ENCODE data around the gene CD86.
"Not testable (repeated sequence)": the region's sequence is repeated elsewhere in the genome, so short reads cannot be mapped to it uniquely, and the experiment has no call there.

The CD86 gene

DNA sequence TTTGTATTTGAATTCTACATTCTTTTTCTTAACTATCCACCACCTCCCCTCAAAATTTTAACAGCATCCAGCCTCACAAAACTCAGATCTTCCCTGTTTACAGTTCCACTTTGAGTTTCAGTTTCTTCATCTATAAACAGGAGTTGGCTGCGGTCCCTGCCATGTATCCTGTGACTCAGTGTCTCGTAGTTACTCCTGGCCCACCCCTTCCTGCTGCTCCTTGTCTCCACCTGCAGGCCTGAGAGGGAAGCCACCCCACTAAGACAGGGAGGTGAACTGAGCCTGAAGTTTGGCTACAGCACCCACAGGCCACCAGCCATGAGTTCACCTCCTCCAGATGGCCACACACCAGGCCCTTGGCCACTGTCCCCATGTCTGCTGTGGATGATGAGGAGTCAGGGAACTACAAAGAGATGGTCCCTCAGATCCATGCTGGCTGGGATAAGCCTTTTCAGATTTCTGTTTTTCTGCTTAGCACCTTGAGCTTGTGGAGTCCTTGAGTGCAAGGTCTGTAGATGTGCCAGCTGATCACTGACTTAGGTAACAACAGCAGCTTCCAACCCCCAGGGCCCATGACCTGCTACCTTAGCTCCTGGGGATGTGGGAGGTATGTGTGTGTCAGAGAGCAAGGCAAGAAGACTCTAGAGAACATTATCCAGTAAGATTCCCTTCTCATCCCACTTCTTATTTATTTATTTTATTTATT is 37.5 kb downstream of the CD86 start:
- peak in 1 of 2 experiments; percentile 15 for DNase-seq

DNA sequence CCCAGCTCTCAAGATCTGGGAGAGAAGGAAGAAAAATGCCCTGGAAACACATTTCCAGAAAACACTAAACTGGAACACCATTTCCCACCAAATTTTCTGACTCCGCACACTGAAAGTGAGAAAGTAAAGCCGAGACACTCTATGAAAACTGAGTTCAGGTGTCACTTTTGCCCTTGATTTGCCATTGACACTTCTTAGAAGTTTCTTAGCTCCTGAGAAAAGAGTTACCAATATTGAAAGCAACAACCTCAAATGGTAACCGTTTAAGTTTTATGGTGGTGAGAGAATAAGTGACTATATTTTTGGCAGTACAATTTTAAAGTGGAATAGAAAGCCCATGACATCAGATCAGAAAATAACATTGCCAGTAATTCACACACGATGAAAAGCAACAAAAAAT is 39.0 kb downstream of the CD86 start:
- DNase-seq: no peak

DNA sequence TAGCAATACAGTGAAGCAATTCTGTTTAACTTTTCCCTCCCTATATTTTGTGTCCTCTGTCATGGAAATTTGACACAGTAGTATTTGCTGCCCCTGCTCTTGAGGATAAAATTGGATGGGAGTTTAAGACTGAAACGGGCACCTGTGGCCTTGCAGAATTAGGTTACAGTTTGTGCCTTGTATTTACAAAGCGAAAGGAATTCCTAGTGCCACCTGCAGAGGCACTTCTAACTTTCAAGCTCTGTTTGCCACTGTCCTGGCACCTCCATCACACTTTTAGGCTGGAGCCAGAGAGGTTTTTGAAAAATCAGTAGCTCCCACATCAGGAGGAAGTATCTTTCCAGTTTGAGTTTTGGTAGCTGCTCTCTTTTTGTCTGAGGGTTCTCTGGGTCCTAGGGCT is 39.5 kb downstream of the CD86 start:
- no peak for DNase-seq

DNA sequence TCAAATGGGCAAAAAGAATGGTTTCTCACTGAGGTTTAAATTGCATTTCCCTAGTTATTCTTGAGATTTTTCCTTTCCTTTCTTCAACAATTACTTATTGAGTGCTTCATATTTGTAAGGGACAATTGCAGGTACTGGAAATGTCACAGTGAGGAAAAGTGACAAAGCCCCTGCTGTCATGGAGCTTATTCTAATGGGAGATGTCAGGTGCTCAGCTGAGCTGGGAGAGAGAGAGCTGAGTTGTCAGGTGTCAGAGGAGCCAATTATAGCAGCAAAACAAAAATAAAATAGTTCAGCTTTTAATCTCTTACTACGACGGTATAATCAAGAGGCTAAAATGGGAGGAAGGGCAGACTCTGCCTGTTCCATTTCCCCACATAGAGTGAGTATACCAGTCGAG is 42.0 kb downstream of the CD86 start:
- DNase-seq: no peak

DNA sequence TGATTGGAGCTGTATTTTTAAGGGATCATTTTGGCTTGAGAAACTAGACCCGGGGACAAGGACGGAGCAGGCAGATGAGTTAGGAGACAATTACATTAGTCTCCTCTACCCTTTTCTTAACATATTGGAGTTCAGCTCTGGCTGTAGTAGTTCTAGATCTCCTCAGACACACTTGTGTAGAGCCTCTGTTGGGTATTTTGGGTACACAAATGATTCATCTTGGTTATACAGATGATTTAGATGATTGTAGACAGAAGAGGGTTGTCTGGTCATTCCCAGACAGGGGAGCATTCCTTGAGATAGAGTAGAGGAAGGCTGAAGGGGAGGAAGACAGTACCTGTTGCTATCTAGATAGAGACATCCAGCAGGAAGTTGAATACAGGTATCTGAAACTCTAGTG is 43.4 kb downstream of the CD86 start:
- DNase-seq: no peak

DNA sequence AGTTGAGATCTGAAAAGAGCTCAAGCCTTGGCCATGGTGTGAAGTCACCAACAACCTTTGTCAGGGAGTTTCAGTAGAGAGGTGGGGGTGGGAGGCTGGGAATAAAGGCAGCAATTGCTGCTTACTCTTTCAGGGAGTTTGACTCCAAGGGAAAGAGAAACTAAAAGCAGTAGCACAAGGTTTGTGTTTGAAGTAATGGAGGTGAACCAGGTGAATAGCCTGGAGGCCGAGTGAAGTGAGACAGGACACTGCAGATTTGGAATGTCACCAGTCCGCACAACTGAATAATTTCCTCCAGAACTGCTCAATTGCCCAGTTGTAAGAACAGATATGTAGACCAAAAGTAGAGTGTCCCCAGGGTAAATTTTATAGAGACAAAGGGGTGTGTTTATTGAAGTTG is 44.1 kb downstream of the CD86 start:
- DNase-seq: no peak

DNA sequence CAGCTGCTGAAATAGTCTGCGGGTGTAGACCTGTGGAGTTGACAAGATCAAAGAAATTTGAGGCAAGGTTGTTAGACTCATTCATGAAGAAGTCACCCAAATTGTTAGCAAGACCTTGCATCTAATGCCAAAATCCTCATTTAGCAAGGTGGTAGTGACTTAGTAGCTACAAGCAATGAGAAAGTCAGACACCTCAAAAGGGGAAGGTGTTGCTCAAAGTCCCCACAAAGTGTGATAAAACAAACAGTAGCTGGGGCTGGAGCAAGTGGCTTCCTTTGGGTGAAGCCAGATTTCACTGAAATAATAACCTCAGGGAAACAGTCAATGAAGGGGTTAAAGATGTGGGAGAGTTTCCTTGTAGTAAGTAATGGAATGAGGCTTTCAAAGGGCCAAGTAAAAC is 44.9 kb downstream of the CD86 start:
- DNase-seq: no peak

DNA sequence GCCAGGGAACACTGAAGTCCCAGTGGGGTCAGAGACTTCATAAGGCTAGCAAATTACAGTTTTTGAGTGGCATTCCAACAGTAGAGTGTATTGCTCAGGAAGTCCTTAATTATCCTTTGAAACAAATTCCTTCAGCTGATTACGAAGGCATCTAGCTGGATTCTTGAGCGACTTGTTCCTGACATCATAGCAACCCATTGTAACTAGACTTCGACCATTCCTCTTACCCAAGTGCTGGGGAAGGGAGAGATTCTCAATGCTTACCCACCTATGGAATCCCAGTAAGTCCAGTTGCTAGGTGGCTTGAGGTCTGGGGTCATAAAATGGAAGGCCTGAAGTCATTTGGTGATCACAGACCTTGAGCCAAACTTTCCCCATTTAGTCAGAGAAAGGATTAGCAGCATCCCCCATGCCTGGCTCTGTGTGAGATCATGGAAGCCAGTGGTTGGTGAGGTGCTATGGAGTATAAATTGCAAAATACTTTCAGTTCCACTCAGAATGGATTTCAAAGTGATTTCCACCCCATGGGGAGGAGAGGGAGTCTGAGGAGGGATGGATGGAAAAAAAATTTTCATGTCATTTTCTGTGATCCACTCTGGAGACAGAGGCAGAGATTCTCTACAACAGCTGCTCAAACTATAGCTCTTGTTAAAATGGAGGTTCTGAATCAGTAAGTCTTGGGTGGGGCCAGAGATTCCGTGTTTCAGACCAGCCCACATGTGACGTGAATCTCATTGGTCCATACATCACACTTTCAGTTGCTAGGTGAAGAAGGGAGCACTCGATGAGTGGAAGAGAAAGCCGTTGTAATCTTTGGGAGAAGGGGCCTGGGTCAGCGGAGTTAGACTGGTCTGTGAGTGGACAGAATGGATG is 45.7 kb downstream of the CD86 start:
- DNase-seq: no peak

DNA sequence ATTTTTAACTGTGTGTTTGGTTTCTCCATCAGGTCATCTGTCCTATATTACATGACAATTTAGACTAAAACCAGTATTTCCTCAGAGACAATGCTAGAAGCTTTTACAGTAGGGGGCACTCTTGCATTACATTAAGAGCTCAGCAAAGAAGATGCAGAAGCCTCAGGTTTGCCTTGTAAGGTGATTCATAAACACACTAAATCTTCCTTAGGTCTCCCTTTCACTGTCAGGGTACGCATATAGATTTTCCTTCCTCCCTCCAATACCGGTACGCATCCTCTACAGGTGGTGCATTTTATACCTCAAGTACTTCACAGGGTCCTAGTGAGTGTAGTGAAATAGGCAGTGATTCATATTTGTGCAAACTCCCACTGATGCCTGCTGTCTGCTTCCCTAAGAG is 46.5 kb downstream of the CD86 start:
- DNase-seq: peak; percentile 4 to 53

DNA sequence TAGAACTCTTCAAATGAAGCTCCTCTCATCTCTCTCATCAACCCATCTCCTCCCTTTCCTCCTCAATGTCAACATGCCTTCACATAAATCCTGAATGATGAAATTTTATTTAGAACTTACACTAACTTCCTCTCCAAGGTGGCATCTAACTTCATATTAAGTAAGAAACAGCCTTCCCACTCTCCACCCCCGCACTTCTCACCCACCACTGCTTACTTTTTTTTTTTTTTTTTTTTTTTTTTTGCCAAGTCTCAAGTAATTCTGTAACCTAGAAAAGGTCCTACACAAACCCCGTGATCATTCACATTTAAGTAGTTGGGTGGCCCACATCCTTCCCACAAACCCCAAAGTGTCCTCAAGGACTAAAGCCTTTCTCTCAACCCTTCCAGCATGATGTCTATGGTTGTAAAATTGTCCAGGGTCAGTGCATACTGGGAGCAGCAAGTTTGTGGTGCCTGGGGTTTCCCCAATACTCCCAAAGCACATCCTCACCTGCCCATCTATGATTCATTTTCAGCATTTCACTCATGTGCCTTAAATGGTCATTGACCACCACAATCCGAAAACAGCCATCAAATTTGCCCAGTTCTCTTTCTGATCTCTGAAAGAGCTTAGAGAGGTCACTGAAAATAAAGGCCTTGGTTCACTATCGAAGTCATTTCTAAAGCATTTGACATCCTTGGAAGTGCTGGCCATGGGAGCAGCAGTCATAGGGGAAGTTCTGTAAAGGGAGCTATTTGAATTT is 47.2 kb downstream of the CD86 start:
- DNase-seq: no peak

DNA sequence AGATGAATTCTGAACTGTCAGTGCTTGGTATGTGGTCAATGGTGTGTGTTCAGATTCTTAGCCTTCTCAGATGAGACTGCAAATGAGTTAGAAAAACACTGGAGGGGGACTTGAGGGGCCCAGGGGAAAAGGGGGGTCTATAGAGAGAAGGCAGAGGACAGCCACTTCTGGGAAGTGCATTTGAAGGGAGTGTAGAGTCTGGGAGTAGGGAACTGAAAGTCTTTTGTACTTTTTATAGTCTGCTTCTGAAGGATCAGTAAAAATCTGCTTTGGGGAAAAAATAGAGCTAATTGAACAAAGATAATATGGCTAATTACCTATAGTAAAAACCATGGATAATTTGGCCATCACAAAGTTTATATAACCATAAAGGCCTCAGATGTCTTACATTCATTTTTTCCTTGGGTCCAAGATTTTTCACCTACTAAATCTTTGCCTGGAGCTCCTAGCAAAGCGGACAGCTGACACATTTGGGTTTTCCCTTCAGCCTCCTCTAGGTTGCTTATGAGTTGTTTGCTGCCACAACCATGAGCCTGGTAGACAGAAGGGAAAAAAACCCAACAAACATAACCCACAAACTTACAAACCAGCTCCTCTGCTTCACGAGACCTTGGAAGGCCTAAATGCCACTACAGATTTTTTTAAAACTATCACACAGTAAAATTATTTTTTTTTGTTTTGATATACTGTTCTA is 48.8 kb downstream of the CD86 start:
- DNase-seq: no peak

DNA sequence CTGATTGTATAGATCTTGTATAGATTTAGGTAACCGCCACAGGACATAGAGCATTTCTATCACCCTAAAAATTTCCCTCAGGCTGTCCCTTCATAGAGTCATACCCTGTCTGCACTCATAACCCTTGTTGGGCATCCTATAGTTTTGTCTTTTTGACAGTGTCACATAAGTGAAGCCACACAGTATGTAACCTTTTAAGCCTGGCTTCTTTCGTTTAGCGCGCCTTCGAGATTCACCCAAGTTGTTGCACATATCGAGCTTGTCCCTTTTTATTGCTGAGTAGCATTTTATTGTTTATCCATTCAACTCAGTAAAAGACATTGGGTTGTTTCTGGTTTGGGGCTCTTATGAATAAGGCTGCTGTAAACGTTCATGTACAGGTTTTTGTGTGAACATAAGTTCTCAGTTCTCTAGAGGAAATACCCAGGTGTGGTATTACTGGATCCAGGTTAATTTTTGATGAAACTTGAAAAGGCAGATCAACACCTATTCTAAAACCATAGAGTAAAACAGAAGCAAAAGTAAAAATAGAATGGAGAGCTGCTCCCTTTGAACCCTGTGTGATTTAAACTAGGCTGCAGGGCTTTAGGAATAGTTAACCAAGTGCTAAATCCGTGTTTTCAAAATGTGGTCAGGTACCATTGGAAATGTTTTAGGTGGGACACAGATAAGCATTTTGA is 49.5 kb downstream of the CD86 start:
- DNase-seq: no peak

DNA sequence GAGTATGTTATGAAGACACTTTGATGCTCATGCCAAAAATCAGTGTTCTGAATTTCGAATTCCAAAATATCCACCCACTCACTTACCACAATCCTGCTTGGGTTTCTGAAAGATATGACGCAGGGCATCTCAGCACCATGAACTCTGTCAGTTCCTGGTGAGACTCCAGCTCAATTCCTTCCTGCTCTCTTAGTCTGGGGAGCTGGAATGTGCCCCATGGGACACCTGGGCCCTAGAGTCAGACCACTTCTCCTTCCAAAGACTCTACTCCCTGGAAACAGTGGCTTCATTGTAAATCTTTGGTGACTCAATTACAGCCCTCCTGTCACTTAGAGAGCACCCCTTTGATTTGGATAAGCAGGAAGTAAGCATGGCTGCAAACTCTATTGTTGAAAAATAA is 50.5 kb downstream of the CD86 start:
- DNase-seq: no peak

DNA sequence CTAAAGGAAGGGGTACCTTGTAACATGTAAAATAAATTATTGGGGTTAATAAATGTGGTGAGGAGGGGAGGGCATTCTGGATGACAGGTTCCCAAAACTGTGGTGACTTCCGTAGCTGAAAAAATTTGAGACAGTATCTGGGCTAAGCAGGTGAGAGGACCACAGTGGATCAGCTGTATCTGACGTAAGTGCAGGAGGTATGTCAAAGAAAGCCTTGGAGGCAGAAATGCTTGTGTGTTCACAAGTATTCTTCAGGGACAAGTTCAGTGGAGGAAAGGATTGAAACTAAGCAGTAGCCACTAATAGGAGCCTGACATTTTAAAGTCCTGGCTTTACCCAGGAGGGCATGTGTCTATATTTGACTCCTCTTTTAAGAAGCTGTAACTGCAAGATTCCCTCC is 52.0 kb downstream of the CD86 start:
- DNase-seq: no peak

DNA sequence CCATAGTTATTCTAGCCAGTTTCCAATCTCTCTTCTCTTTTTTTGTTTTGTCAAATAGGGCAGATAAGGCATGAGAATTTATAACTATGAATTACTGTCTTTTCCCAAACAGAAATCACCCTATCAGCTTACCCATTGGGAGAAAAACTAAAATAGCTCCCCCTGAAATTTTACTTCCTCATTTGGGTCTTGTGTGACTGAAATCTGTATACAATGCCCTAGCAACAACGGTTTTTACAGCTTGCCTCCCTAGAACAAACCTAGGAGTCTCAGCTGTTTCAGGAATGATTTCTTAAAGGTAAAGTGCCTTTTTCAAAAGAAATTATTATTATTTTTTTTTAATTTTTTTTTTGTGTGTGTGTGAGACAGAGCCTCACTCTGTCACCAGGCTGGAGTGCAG is 56.8 kb downstream of the CD86 start:
- no peak for DNase-seq

DNA sequence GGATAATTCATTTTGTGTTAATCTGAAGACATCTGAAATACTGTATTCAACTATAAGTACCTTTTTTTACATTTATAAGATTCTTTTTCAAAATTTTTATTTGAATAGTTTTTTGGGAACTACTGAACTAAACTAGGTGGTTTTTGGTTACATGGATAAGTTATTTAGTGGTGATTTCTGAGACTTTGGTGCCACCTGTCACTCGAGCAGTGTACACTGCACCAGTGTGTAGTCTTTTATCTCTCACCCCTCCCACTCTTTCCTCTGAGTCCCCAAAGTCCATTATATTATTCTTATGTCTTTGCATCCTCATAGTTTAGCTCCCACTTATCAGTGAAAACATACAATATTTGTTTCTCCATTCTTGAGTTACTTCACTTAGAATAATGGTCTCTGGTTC is 57.6 kb downstream of the CD86 start:
- DNase-seq: no peak

DNA sequence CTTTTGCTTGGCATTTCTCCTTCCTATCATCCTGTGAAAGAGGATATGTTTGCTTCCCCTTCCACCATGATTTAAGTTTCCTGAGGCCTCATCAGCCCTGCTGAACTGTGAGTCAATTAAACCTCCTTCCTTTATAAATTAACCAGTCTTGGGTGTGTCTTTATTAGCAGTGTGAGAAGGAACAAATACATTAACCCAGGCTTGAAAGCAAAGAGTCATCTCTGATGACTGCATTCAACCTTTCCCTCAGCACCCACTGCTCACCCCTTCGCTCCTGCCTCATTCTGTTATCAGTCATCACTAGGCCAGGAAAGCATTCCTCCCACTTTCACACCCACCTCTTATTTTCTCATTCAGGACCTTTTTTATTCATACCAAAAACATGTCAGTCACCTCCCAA is 68.7 kb downstream of the CD86 start:
- no peak for DNase-seq

DNA sequence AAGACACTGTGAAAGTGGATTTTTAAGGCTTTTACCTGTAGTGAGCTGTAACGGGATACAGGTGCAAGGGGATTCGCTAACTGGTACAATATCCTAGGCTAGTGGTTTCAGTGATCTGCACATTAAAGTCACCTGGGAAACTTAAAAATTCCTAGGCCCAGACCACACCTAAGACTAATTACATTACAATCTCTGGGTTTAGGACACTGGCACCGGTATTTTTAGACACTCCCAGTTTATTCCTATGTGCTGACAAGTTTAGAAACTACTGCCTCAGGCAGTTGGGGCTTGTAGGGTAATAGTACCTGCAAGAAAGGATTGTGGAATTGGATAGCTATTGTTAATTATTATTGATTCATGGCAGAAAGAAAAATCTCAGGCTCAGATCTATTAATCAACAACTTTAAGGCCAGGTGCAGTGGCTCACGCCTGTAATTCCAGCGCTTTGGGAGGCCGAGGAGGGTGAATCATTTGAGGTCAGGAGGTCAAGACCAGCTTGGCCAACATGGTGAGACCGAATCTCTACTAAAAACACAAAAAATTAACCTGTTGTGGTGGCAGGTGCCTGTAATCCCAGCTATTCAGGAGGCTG is 77.9 kb downstream of the CD86 start:
- DNase-seq: no peak

DNA sequence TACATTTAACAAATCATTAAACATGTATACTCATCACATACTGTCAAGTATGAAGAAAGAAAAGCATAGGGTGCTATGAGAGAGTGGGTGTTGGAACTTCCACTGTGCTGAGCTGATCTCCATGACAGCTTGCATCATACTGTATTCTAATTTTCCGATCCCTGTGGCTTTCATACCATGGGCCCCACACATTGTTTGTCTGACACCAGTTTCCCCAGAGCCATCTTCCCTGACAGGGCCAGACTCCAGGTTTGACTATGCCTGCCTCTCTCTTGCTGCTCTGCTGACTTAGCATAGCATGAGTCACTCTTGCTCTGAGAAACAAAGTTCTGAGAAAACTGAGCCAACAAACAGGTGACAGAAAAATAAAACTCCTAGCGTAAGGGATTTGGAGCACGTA is 91.3 kb downstream of the CD86 start:
- no peak for DNase-seq

DNA sequence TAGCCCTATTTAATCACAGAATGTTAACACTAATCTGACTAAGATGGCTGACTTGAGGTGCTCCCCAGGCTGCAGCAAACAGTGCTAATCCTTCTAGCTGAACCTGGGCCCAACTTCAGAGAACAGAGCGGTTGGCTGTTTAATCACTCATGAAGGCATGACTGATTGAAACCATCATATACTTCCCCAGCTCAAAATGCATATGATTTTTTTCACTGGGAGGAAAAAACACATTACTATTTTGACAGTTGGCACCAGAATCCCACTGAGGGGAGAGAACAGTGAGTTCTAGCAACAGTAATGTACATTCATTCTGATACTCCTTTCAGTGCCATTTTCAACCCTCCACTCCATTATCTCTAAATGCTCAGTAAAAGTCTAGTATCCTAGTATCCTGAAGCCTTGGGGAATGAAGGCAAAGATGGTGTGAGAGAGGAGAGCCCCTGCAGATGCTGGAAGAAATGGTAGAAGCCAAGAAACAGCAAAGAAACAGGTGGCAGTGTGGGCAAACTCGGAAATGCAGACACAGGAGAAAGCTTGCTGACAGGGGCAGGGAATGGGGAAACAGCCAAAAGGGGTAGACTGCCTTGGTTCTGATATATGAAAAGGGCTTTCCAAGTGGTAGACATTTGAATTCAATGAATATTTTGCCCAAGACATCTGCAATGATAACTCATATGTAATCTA is 93.9 kb downstream of the CD86 start:
- no peak for DNase-seq

DNA sequence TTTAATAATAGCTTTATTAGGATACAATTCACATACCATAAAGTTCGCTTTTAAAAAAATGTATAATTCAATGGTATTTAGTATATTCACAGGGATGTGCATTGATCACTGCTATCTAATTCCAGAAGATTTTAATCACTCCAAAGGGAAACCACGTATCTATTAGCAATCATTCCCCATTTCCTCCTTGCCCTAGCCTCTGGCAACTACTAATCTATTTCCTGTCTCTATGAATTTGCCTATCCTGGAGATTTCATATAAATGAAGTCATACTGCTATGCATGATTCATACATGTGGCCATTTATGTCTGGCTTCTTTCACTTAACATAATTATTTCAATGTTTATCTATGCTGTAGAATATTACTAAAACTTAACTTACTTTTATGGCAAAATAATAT is 96.3 kb downstream of the CD86 start:
- DNase-seq: no peak

DNA sequence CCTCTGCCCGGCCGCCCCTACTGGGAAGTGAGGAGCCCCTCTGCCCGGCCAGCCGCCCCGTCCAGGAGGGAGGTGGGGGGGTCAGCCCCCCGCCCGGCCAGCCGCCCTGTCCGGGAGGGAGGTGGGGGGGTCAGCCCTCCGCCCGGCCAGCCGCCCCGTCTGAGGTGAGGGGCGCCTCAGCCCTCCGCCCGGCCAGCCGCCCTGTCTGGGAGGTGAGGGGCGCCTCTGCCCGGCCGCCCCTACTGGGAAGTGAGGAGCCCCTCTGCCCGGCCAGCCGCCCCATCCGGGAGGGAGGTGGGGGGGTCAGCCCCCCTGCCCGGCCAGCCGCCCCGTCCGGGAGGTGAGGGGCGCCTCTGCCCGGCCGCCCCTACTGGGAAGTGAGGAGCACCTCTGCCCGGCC is 109.8 kb downstream of the CD86 start:
- DNase-seq: not testable (repeated sequence)

Measured in NCI-H446 (cell line).